ENCODE data around the gene SRPX.

The SRPX gene

GRCh38 chrX:38220415-38221390, at the start of gene SRPX:
SRPX (minus strand) TSS chrX:38220871; CDS start chrX:38220792, 79 bp downstream.
- in situ Hi-C loops (cut with MboI; ENCODE audit: low sequenced_read_pairs) = no loop called here

- in situ Hi-C loops (cut with MboI; ENCODE audit: low sequenced_read_pairs) = no loop called here
These were observed 47.3 kb upstream of the SRPX start for GRCh38 chrX:38268011-38268410.

GRCh38 chrX:38262715-38263620, 42.3 kb upstream of the SRPX start:
- in situ Hi-C loops (cut with MboI; ENCODE audit: low sequenced_read_pairs) = no loop called here

- in situ Hi-C loops (cut with MboI; ENCODE audit: low sequenced_read_pairs) = no loop called here
These were observed 39.6 kb upstream of the SRPX start for GRCh38 chrX:38260231-38260630.

- in situ Hi-C loops (cut with MboI; ENCODE audit: low sequenced_read_pairs) = no loop called here
These were observed 35.3 kb upstream of the SRPX start for GRCh38 chrX:38256019-38256418.

- in situ Hi-C loops (cut with MboI; ENCODE audit: low sequenced_read_pairs) = no loop called here
These were observed 29.3 kb upstream of the SRPX start for GRCh38 chrX:38249965-38250364.

- in situ Hi-C loops (cut with MboI; ENCODE audit: low sequenced_read_pairs) = no loop called here
These were observed 26.4 kb upstream of the SRPX start for GRCh38 chrX:38247051-38247450.

GRCh38 chrX:38240541-38240940, 19.9 kb upstream of the SRPX start:
- in situ Hi-C loops (cut with MboI; ENCODE audit: low sequenced_read_pairs) = no loop called here

GRCh38 chrX:38236901-38237615, 16.4 kb upstream of the SRPX start:
- in situ Hi-C loops (cut with MboI; ENCODE audit: low sequenced_read_pairs) = no loop called here

- in situ Hi-C loops (cut with MboI; ENCODE audit: low sequenced_read_pairs) = no loop called here
These were observed 13.4 kb upstream of the SRPX start for GRCh38 chrX:38233891-38234667.

- in situ Hi-C loops (cut with MboI; ENCODE audit: low sequenced_read_pairs) = no loop called here
These were observed 11.5 kb upstream of the SRPX start for GRCh38 chrX:38232079-38232686.

GRCh38 chrX:38225093-38225492, 4.4 kb upstream of the SRPX start:
- in situ Hi-C loops (cut with MboI; ENCODE audit: low sequenced_read_pairs) = no loop called here

GRCh38 chrX:38224160-38224559, 3.5 kb upstream of the SRPX start:
- in situ Hi-C loops (cut with MboI; ENCODE audit: low sequenced_read_pairs) = no loop called here

GRCh38 chrX:38221391-38221929, 789 bp upstream of the SRPX start:
- in situ Hi-C loops (cut with MboI; ENCODE audit: low sequenced_read_pairs) = no loop called here

- in situ Hi-C loops (cut with MboI; ENCODE audit: low sequenced_read_pairs) = no loop called here
These were observed 652 bp downstream of the SRPX start for GRCh38 chrX:38220024-38220414.

- in situ Hi-C loops (cut with MboI; ENCODE audit: low sequenced_read_pairs) = no loop called here
These were observed 4.0 kb downstream of the SRPX start for GRCh38 chrX:38216642-38217041.

GRCh38 chrX:38214551-38215531, 5.8 kb downstream of the SRPX start:
- in situ Hi-C loops (cut with MboI; ENCODE audit: low sequenced_read_pairs) = no loop called here

GRCh38 chrX:38214044-38214443, 6.6 kb downstream of the SRPX start:
- in situ Hi-C loops (cut with MboI; ENCODE audit: low sequenced_read_pairs) = no loop called here

Measured in HL-60/S4 (cell line).